A673 (cell line): ENCODE measurements around the gene ACLY. TPM values are rescaled to one million over a fixed set of nuclear protein-coding genes. Genes with fewer than 3 reads are reported as not detected.

Experiments used
- BruUV-seq: library from RNA; stranded (reverse); fragments of 400-500 nt; replicated peaks from 2 replicates; lab custom pipeline; 2021; lab: Mats Ljungman, UMichigan
- CTCF ChIA-PET: fragments of 300-600 bp; sonication (Branson Sonifier 250); formaldehyde crosslinking; loops from one replicate; lab custom pipeline; 2022; ENCODE audit warnings: antibody characterized with exemption; lab: Charles Lee
- POLR2A ChIA-PET: fragments of 300-600 bp; sonication (Branson Sonifier 250); formaldehyde crosslinking; loops from one replicate; lab custom pipeline; 2022; ENCODE audit warnings: antibody characterized with exemption; ENCODE audit not compliant: low non-redundant PET; lab: Charles Lee
- DNase-seq: peaks from one replicate; pipeline ENCODE4 v3.0.0-alpha.2; 2015; ENCODE audit warnings: low spot score
- H3K27ac ChIP-seq: fragments of 200-600 bp; sonication (generic); 2 replicates; pipeline ENCODE4 v1.5.1; 2016; ENCODE audit warnings: mixed run types, low read depth, mild to moderate bottlenecking, mixed read lengths, antibody characterized with exemption, low read length; ENCODE audit not compliant: poor library complexity, severe bottlenecking
- H3K27me3 ChIP-seq: fragments of 200-600 bp; sonication (generic); replicated peaks from 2 replicates; pipeline ENCODE4 v1.6.1; 2017; ENCODE audit warnings: mixed run types, low read depth, mild to moderate bottlenecking, mixed read lengths, antibody characterized with exemption, low read length; ENCODE audit not compliant: insufficient read depth, poor library complexity
- H3K36me3 ChIP-seq: fragments of 200-600 bp; sonication (generic); 2 replicates; pipeline ENCODE4 v1.6.1; 2016; ENCODE audit warnings: mixed run types, mild to moderate bottlenecking, mixed read lengths, antibody characterized with exemption, low read length; ENCODE audit not compliant: insufficient read depth, poor library complexity, severe bottlenecking
- H3K4me1 ChIP-seq: fragments of 200-600 bp; sonication (generic); 2 replicates; pipeline ENCODE4 v1.6.1; 2017; ENCODE audit warnings: mixed run types, mild to moderate bottlenecking, mixed read lengths, antibody characterized with exemption, low read length; ENCODE audit not compliant: insufficient read depth, poor library complexity, severe bottlenecking
- H3K4me3 ChIP-seq: fragments of 200-600 bp; sonication (generic); 2 replicates; pipeline ENCODE4 v1.5.1; 2016; ENCODE audit warnings: low read depth, mixed run types, mild to moderate bottlenecking, mixed read lengths, low read length; ENCODE audit not compliant: poor library complexity, severe bottlenecking
- H3K9me3 ChIP-seq: fragments of 200-600 bp; sonication (generic); 2 replicates; pipeline ENCODE4 v1.6.1; 2016; ENCODE audit warnings: mixed run types, low read depth, mild to moderate bottlenecking, mixed read lengths, antibody characterized with exemption, low read length; ENCODE audit not compliant: poor library complexity, severe bottlenecking
- EZH2 ChIP-seq: fragments of 200-600 bp; sonication (generic); IDR thresholded peaks from 2 replicates; pipeline ENCODE4 v1.6.1; 2017; ENCODE audit warnings: borderline replicate concordance, low read depth, mild to moderate bottlenecking, mixed read lengths, antibody characterized with exemption, low read length; ENCODE audit not compliant: poor library complexity, severe bottlenecking
- intact Hi-C: fragments of 100-400 bp; cut with micrococcal nuclease; formaldehyde crosslinking; loops from one replicate; pipeline ENCODE4 v1.10.0; 2022; ENCODE audit not compliant: unreplicated experiment
- total RNA-seq: library from RNA; stranded (reverse); gene quantifications from 2 replicates; pipeline ENCODE4 v1.2.3, GENCODE V29; 2021
- TF ChIP-seq, protein P1 (sequence below): fragments of 300-800, 200-600 bp; sonication (generic); conservative IDR thresholded peaks from 2 replicates; pipeline ENCODE4 v1.5.1; 2017; ENCODE audit warnings: low read depth, mild to moderate bottlenecking, antibody characterized with exemption, low read length, moderate library complexity, mixed read lengths

Gene ACLY
- total RNA-seq, 1 experiment from 2014 or later, result 175 TPM

DNA sequence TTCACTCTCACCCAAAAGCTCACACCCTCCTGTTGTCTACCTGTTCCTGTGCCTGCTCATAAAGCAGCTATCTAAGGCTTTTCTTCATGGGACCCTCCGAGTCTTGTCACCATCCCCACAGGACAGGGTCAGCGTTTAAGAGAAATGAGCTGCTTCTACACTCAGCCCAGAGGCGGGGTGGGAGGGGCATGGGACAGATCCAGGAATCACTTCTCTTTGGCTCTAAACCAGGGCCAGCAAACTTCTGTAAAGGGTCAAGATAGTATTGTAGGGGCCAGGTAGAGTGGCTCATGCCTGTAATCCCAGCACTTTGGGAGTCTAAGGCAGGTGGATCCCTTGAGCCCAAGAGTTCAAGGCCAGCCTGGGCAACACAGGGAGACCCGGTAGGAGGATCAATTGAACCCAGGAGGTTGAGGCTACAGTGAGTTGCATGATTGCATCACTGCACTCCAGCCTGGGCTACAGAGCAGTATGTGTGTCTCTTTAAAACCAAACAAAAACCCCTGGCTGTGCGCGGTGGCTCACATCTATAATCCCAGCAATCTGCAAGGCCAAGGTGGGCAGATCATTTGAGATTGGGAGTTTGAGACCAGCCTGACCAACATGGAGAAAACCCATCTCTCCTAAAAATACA is 30.3 kb downstream of the ACLY start:
- intact Hi-C loops, result loop anchor here (10.0 kb wide), 1 partner anchor 154 kb away; the partner anchor contains the start of gene HAP1
- Histone ChIP-seq H3K36me3 (peaks cover 74% of the 10 kb centered on the region), H3K27ac (no peak overlapping the region), H3K9me3 (no peaks in the 10 kb centered on the region), H3K4me1 (no peaks in the 10 kb centered on the region), H3K27me3 (no peaks in the 10 kb centered on the region), H3K4me3 (no peak overlapping the region)
- POLR2A ChIA-PET, result no interaction called here
- TF ChIP-seq EZH2, result no peak
- TF ChIP-seq, protein P1, sequence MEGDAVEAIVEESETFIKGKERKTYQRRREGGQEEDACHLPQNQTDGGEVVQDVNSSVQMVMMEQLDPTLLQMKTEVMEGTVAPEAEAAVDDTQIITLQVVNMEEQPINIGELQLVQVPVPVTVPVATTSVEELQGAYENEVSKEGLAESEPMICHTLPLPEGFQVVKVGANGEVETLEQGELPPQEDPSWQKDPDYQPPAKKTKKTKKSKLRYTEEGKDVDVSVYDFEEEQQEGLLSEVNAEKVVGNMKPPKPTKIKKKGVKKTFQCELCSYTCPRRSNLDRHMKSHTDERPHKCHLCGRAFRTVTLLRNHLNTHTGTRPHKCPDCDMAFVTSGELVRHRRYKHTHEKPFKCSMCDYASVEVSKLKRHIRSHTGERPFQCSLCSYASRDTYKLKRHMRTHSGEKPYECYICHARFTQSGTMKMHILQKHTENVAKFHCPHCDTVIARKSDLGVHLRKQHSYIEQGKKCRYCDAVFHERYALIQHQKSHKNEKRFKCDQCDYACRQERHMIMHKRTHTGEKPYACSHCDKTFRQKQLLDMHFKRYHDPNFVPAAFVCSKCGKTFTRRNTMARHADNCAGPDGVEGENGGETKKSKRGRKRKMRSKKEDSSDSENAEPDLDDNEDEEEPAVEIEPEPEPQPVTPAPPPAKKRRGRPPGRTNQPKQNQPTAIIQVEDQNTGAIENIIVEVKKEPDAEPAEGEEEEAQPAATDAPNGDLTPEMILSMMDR, result no peak
- DNase-seq, result no peak
- BruUV-seq, result no TSS peak
- CTCF ChIA-PET, result no interaction called here

DNA sequence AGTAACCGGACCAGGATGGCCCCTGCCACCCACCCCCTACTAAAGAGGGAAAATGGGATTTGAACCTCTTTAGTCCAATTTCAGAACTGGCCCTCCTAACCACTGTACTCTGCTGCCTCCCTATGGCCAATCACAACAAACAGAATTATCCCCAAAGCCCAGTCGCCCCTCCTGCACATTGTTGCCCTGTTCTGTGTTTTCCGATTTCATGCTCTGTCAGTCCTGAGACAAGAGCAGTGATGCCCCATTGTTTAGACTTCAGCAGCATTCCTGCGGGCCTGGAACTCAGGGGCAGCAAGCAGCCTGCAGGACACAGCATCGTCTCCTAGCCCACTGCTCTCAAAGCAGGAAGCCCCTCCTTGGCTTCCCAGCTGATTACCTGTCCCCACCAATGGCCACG is 33.0 kb downstream of the ACLY start:
- H3K27ac ChIP-seq, result no peak overlapping the region
- POLR2A ChIA-PET, result no interaction called here
- intact Hi-C loops, result loop anchor here (10.0 kb wide), 1 partner anchor 151 kb away; the partner anchor contains the start of gene HAP1

DNA sequence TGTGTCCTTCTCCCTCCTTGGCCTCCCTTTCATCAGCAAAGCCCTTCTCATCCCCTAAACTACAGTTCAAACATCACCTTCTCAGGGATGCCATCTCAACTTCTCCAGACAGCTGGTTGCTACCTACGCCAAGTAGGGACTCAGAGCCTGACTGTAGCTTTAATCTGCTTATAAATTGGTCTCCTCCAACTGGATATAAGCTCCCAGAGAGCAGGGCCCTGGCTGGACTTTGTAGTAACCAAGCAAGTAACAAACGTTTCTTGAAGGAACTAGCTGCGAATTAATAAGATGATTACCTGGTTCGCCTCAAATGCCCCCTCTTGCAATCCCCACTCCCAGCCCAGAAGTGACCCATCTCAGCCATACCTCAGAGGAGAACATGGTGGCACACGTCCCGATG is 36.0 kb downstream of the ACLY start:
- no TSS peak for BruUV-seq
- Histone ChIP-seq H3K27ac (no peak overlapping the region), H3K4me3 (no peak overlapping the region), H3K36me3 (peaks cover 60% of the 10 kb centered on the region), H3K27me3 (no peaks in the 10 kb centered on the region), H3K9me3 (no peaks in the 10 kb centered on the region), H3K4me1 (no peaks in the 10 kb centered on the region)
- ChIA-PET POLR2A (no interaction called here), CTCF (no interaction called here)
- intact Hi-C loops, result loop anchor here (10.0 kb wide), 1 partner anchor 148 kb away; the partner anchor contains the start of gene HAP1
- no peak for TF ChIP-seq EZH2
- TF ChIP-seq, protein P1, result no peak
- no peak for DNase-seq

More for the DNA sequence above, 33.0 kb downstream of the ACLY start:
- CTCF ChIA-PET, result no interaction called here
- H3K27me3 ChIP-seq, result no peaks in the 10 kb centered on the region
- DNase-seq, result peak; percentile 6
- TF ChIP-seq EZH2, result no peak
- TF ChIP-seq, protein P1, result 0 out of 2 replicates have a peak, but pooled peaks have one; percentile 17
- no peak overlapping the region for H3K4me3 ChIP-seq
- no peaks in the 10 kb centered on the region for H3K4me1 ChIP-seq
- no TSS peak for BruUV-seq
- no peaks in the 10 kb centered on the region for H3K9me3 ChIP-seq
- H3K36me3 ChIP-seq, result peaks cover 57% of the 10 kb centered on the region
